ENCODE measurements around the gene LPIN3. TPM values are rescaled to one million over a fixed set of nuclear protein-coding genes. Genes with fewer than 3 reads are reported as not detected.

Gene LPIN3
- total and polyA plus RNA-seq, 2 of the 4 experiments (the other 2 are of a cell fraction): 2.3 to 8.3 TPM

- Histone ChIP-seq H2BK20ac (ENCODE audit: low read depth, low read length) (no peak overlapping the region), H2BK15ac (ENCODE audit: low read depth, low read length) (no peak overlapping the region), H3K4me1 (ENCODE audit: control insufficient read depth, insufficient read depth, low read length) (peaks cover 4% of the 10 kb centered on the region; the same call in 1 of the 2 replicates), H2AK5ac (ENCODE audit: low read depth, low read length) (no peak overlapping the region), H3K23ac (ENCODE audit: low read depth, low read length) (no peak overlapping the region), H3K14ac (replicated peaks; ENCODE audit: low read depth, low read length) (no peak overlapping the region), H3K9me1 (ENCODE audit: insufficient read depth, low read length) (no peaks in the 10 kb centered on the region), H3K9ac (ENCODE audit: low read depth, low read length) (no peak overlapping the region), H3K27ac (ENCODE audit: insufficient read depth, low read length) (no peak overlapping the region), H3K4ac (ENCODE audit: low read depth, low read length) (no peak overlapping the region), H4K8ac (ENCODE audit: low read depth in 2 of 2, low read length in 2 of 2) (no peak overlapping the region), H3K79me1 (ENCODE audit: low read depth in 1 of 2, low read length in 2 of 2) (no peaks in the 10 kb centered on the region), H2BK5ac (ENCODE audit: low read depth, low read length, poor library complexity, severe bottlenecking) (no peak overlapping the region), H4K20me1 (ENCODE audit: insufficient read depth, low read length) (no peaks in the 10 kb centered on the region), H3K4me3 (ENCODE audit: insufficient read depth, low read depth, low read length) (no peak overlapping the region), H3K9me3 (ENCODE audit: control insufficient read depth, insufficient read depth, low read length) (no peaks in the 10 kb centered on the region), H3K27me3 (ENCODE audit: control insufficient read depth, insufficient read depth, low read length) (peaks cover 6% of the 10 kb centered on the region), H2BK120ac (ENCODE audit: low read depth, low read length) (no peak overlapping the region), H3K18ac (ENCODE audit: low read depth, low read length) (no peak overlapping the region), H4K5ac (ENCODE audit: low read depth, low read length) (no peak overlapping the region), H3K56ac (ENCODE audit: extremely low read depth, insufficient read depth, low read length) (no peak overlapping the region), H3K4me2 (ENCODE audit: low read depth, low read length) (no peak overlapping the region), H3K36me3 (ENCODE audit: control insufficient read depth, insufficient read depth, low read length) (no peaks in the 10 kb centered on the region), H2AFZ (replicated peaks; ENCODE audit: low read length, poor library complexity) (no peak overlapping the region), H4K91ac (ENCODE audit: insufficient read depth, low read depth, low read length) (no peak overlapping the region), H2AK9ac (replicated peaks; ENCODE audit: low read depth, low read length, poor library complexity) (no peak overlapping the region)
- intact Hi-C loops (cut with micrococcal nuclease): no loop called here
- ATAC-seq (ENCODE audit: low read depth) (no peak), DNase-seq (no peak)
- CTCF ChIA-PET: no interaction called here
- TF ChIP-seq CTCF (conservative IDR thresholded peaks at IDR 0.05; ENCODE audit: low read depth, low read length) (no peak), MXI1 (IDR thresholded peaks at IDR 0.05; ENCODE audit: borderline replicate concordance, low read depth, low read length) (no peak), NFE2L2 (IDR thresholded peaks at IDR 0.05; ENCODE audit: low read depth, low read length) (no peak), CHD1 (IDR thresholded peaks at IDR 0.05; ENCODE audit: low read depth, low read length) (no peak), FOS (IDR thresholded peaks at IDR 0.05; ENCODE audit: low read depth, low read length) (no peak), CEBPB (IDR thresholded peaks at IDR 0.05; ENCODE audit: low read depth, low read length) (no peak), POLR2A (IDR thresholded peaks at IDR 0.05; ENCODE audit: low read depth, low read length) (no peak), MAZ (IDR thresholded peaks at IDR 0.05; ENCODE audit: borderline replicate concordance, low read depth, low read length) (no peak), MAFK (IDR thresholded peaks at IDR 0.05; ENCODE audit: low read depth, low read length) (no peak), RCOR1 (IDR thresholded peaks at IDR 0.05; ENCODE audit: insufficient replicate concordance, low read length) (no peak), ELK1 (IDR thresholded peaks at IDR 0.05; ENCODE audit: borderline replicate concordance, low read depth, low read length) (no peak), RAD21 (IDR thresholded peaks at IDR 0.05; ENCODE audit: low read length) (no peak), BHLHE40 (IDR thresholded peaks at IDR 0.05; ENCODE audit: low read depth, low read length) (no peak), SMC3 (IDR thresholded peaks at IDR 0.05; ENCODE audit: low read depth, low read length) (no peak), USF2 (IDR thresholded peaks at IDR 0.05; ENCODE audit: low read depth, low read length) (no peak), RFX5 (IDR thresholded peaks at IDR 0.05; ENCODE audit: low read depth, low read length) (no peak)
- in situ Hi-C loops (cut with MboI; ENCODE audit: low sequenced_read_pairs): no loop called here
- POLR2A ChIA-PET (ENCODE audit: unreplicated experiment): no interaction called here
- no CpG with 5 or more reads among the region's 1 CpG for WGBS, 2 experiments (ENCODE audit: extremely low coverage in 2 of 2, insufficient read length in 1 of 2)
- dilution Hi-C loops (cut with HindIII; ENCODE audit: low sequenced_read_pairs, unreplicated experiment): no loop called here
- BruUV-seq (replicated peaks): no TSS peak
Measured at GRCh38 chr20:41392295-41392694, 51.7 kb downstream of the LPIN3 start.

Measured in IMR-90 (cell line).